Natural killer cell (primary cell): ENCODE measurements around the gene NACC2. TPM values are rescaled to one million over a fixed set of nuclear protein-coding genes. Genes with fewer than 3 reads are reported as not detected.

Experiments used
- ATAC-seq, 3 donors: fragments of 150-1000 bp in 2 of 3; fragments of 200-7000 bp in 1 of 3; cut with Tn5 transposase; 1 replicate in 1 of 3; 2 replicates in 2 of 3; pipeline ENCODE4 v1.10.0; 2021; ENCODE audit warnings: mild to moderate bottlenecking in 2 of 3, moderate library complexity in 2 of 3
- DNase-seq, 2 donors: peaks; one replicate each; pipeline versions ENCODE4 v3.0.0 to v3.0.0-alpha.2; 2013 to 2021; ENCODE audit warnings: mixed read lengths in 1 of 2
- H3K27ac ChIP-seq: one replicate; pipeline ENCODE4 v1.5.1; 2013; ENCODE audit warnings: mild to moderate bottlenecking, low read length
- H3K27me3 ChIP-seq: one replicate; pipeline ENCODE4 v1.6.1; 2013; ENCODE audit warnings: low read length; ENCODE audit not compliant: control insufficient read depth, insufficient read depth
- H3K36me3 ChIP-seq: one replicate; pipeline ENCODE4 v1.6.1; 2013; ENCODE audit warnings: low read length; ENCODE audit not compliant: control insufficient read depth, insufficient read depth
- H3K4me1 ChIP-seq: one replicate; pipeline ENCODE4 v1.6.1; 2013; ENCODE audit warnings: low read length; ENCODE audit not compliant: control insufficient read depth, insufficient read depth
- H3K4me3 ChIP-seq: one replicate; pipeline ENCODE4 v1.5.1; 2013; ENCODE audit warnings: low read length
- H3K9me3 ChIP-seq: one replicate; pipeline ENCODE4 v1.6.1; 2013; ENCODE audit warnings: low read length; ENCODE audit not compliant: control insufficient read depth, insufficient read depth
- H3K27ac Mint-ChIP-seq, 2 donors: one replicate each; pipeline ENCODE4 v1.8.0; 2022; ENCODE audit warnings: mild to moderate bottlenecking in 2 of 2, mixed read lengths in 2 of 2, moderate library complexity in 1 of 2
- H3K27me3 Mint-ChIP-seq, 2 donors: one replicate each; pipeline ENCODE4 v1.8.0; 2022; ENCODE audit warnings: low read depth in 2 of 2, mixed read lengths in 2 of 2
- H3K36me3 Mint-ChIP-seq: one replicate; pipeline ENCODE4 v1.8.0; 2022; ENCODE audit warnings: mixed read lengths
- H3K4me1 Mint-ChIP-seq, 2 donors: one replicate each; pipeline ENCODE4 v1.8.0; 2022; ENCODE audit warnings: mixed read lengths in 2 of 2
- H3K4me3 Mint-ChIP-seq: one replicate; pipeline ENCODE4 v1.8.0; 2022; ENCODE audit warnings: mild to moderate bottlenecking, moderate library complexity, mixed read lengths
- H3K9me3 Mint-ChIP-seq, 2 donors: one replicate each; pipeline ENCODE4 v1.8.0; 2022; ENCODE audit warnings: mixed read lengths in 2 of 2
- WGBS: methylation state at CpG from one replicate; pipeline ENCODE4 v1.1.7; 2013; ENCODE audit warnings: missing lambda C conversion rate; ENCODE audit not compliant: insufficient coverage; 5-methylcytosine and 5-hydroxymethylcytosine counted together
- intact Hi-C: fragments of 100-400 bp; cut with micrococcal nuclease; formaldehyde crosslinking; loops from one replicate; pipeline ENCODE4 v1.14.2; 2022
- total RNA-seq, 4 donors: library from RNA; stranded (reverse); fragments of 120-200 nt in 1 of 4; gene quantifications; one replicate each; pipeline versions ENCODE4 v1.2.3 to v1.2.4, GENCODE V29; 2013 to 2022
- TF ChIP-seq, protein P1 (sequence below): fragments of 200-600 bp; IDR thresholded peaks from one replicate; pipeline ENCODE4 v1.8.0; 2022; ENCODE audit warnings: antibody characterized with exemption

NACC2 gene
- total RNA-seq, 3 donors from 2014 or later (not counting 1 experiment from before 2014, with no cell fraction given), result 14.5 to 21.6 (median 21.2) TPM

DNA sequence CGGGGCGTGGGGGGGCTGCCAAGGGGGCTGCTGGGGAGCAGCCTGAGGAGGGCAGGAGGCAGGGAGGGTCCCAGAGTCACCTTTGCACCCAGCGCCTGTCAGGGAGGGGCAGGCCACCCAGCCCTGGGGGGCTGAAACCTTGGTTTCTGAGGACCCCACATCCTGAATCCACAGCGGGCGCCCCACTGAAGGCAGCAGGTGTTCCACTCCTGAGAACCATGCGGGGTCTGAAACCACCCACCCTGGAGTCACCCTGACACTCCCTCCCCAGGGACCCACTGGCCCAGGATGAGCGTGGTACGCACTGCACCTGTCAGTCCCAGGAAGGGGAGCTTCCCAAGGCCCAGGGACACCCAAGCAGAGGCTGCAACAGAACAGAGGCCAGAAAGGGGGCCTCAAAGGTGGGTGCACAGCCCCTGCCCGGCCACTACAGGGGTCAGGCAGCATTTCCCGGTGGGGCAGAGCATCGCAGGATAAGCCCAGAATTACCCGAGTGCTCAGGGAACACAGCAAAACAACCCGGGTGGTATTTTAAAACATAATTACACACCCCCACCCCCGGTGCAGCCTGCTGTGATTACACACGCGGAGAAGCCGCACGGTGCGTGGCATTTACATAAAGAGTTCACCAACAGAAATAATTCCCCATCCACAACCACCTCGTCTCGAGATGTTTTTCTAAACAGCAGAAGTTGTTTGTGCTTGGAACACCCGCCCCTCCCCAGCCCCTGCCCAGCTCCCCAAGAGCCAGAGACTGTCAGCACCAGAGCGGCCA, 76.6 kb downstream of the NACC2 start:
- intact Hi-C loops, result no loop called here
- H3K4me3 ChIP-seq, result no peak overlapping the region
- Mint-ChIP-seq H3K4me3 (no peak overlapping the region), H3K4me1 (peaks cover 17 to 31% of the 10 kb centered on the region in 2 donors), H3K36me3 (no peaks in the 10 kb centered on the region), H3K27ac (no peak overlapping the region), H3K9me3 (no peaks in the 10 kb centered on the region), H3K27me3 (no peaks in the 10 kb centered on the region)
- no peak for DNase-seq
- TF ChIP-seq, protein P1, sequence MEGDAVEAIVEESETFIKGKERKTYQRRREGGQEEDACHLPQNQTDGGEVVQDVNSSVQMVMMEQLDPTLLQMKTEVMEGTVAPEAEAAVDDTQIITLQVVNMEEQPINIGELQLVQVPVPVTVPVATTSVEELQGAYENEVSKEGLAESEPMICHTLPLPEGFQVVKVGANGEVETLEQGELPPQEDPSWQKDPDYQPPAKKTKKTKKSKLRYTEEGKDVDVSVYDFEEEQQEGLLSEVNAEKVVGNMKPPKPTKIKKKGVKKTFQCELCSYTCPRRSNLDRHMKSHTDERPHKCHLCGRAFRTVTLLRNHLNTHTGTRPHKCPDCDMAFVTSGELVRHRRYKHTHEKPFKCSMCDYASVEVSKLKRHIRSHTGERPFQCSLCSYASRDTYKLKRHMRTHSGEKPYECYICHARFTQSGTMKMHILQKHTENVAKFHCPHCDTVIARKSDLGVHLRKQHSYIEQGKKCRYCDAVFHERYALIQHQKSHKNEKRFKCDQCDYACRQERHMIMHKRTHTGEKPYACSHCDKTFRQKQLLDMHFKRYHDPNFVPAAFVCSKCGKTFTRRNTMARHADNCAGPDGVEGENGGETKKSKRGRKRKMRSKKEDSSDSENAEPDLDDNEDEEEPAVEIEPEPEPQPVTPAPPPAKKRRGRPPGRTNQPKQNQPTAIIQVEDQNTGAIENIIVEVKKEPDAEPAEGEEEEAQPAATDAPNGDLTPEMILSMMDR, result no peak
- no peaks in the 10 kb centered on the region for H3K36me3 ChIP-seq
- H3K27ac ChIP-seq, result no peak overlapping the region
- H3K27me3 ChIP-seq, result no peaks in the 10 kb centered on the region
- no peaks in the 10 kb centered on the region for H3K4me1 ChIP-seq
- ATAC-seq, result no peak
- WGBS, result 93% methylated on average over 23 of the region's 23 CpGs
- no peaks in the 10 kb centered on the region for H3K9me3 ChIP-seq

DNA sequence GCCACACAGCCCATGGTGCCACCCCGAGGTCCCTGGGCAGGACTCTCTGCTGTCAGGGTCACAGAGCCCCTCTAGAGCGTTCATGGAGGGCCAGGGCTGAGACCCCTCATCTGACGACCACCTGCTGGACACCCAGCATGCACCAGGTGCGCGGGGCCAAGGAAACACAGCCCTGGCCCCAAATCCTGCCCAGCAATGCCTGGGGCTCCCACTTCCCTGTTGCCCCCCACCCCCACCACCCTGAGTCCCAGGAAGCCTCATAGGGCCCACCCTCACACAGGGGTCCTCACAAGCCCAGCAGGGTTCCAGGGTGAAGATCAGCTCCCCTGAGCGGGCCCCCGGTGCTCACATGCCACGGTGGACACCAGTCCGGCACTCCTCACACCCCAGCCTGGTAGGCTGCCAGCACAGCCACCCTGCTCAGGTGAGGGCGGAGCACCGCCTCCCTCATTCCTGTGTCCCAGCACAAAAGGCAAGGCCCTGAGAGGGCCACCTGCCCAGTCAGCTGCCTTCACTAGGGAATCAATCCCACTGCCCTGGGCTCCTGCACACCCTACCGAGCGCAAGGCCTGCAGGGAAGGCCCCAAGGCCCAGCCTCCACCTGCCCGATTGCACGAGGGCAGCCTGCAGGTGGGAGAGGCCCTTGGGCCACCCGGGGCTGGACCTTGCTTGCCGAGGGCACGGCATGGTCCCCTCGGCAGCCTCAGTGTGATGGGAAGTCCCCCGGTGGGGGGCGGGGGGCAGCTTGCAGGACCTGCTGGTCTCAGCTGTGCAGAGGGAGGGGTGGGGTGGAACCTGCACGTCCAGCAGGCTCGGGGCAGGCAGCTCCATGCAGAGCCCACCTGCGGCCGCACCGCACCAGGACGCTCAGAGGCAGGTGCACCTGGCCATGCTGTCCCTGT, 77.5 kb downstream of the NACC2 start:
- H3K4me1 Mint-ChIP-seq, result peaks cover 16 to 24% of the 10 kb centered on the region in 2 donors
- ATAC-seq, result no peak
- H3K36me3 Mint-ChIP-seq, result no peaks in the 10 kb centered on the region
- no peaks in the 10 kb centered on the region for H3K9me3 Mint-ChIP-seq
- no peaks in the 10 kb centered on the region for H3K36me3 ChIP-seq
- H3K9me3 ChIP-seq, result no peaks in the 10 kb centered on the region
- no peak overlapping the region for H3K27ac ChIP-seq
- no peaks in the 10 kb centered on the region for H3K27me3 ChIP-seq
- 94% methylated on average over 27 of the region's 27 CpGs for WGBS
- H3K4me3 Mint-ChIP-seq, result no peak overlapping the region
- no peaks in the 10 kb centered on the region for H3K4me1 ChIP-seq
- H3K27ac Mint-ChIP-seq, result no peak overlapping the region
- intact Hi-C loops, result no loop called here
- no peak for DNase-seq
- TF ChIP-seq, protein P1, result no peak
- H3K4me3 ChIP-seq, result no peak overlapping the region
- H3K27me3 Mint-ChIP-seq, result no peaks in the 10 kb centered on the region

DNA sequence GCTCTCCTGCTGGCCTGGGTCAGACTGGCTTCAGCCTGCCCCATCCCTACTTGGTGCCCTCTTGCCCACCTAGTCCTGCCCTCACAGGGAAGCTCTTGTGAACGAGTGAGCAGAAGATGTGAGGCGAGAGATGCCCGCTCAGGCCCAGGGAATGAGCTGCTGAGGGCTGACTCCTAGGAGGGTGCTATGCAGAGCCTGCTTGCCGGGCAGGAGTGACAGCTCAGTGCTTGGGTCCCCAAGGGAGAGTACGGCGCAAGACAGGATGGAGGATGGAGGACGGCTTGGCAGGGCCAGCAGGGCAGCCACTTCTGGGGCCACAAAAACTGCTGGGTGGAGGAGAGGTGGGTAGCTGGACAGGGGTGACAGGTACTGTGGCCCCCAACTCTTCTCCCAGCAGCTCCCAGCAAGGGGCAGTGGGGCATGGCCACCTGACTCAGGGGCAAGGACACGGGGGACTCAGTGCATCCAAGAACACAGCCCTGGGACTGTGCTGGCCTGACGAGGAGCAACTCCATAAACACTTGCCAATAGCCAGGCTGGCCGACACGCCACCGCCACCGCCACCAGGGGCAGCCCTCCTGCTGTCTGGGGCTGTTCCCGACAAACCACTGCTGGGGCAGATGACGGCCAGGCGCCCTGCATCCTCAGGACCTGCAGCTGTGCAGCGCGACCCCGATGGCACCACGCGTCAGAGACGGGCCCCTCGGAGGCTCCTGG, 78.4 kb downstream of the NACC2 start:
- H3K27ac ChIP-seq, result no peak overlapping the region
- H3K27me3 ChIP-seq, result no peaks in the 10 kb centered on the region
- H3K4me1 Mint-ChIP-seq, result peaks cover 12 to 21% of the 10 kb centered on the region in 2 donors
- H3K4me1 ChIP-seq, result no peaks in the 10 kb centered on the region
- DNase-seq, result no peak
- no peaks in the 10 kb centered on the region for H3K9me3 ChIP-seq
- H3K4me3 ChIP-seq, result no peak overlapping the region
- H3K27me3 Mint-ChIP-seq, result no peaks in the 10 kb centered on the region
- H3K27ac Mint-ChIP-seq, result no peak overlapping the region
- no peaks in the 10 kb centered on the region for H3K36me3 ChIP-seq
- WGBS, result 93% methylated on average over 23 of the region's 23 CpGs
- TF ChIP-seq, protein P1, result no peak
- ATAC-seq, result no peak
- no peak overlapping the region for H3K4me3 Mint-ChIP-seq
- no peaks in the 10 kb centered on the region for H3K36me3 Mint-ChIP-seq
- H3K9me3 Mint-ChIP-seq, result no peaks in the 10 kb centered on the region
- intact Hi-C loops, result no loop called here
